Activated T-cell treated with anti-CD3 and anti-CD28 coated beads, Interleukin-2, amount 50 U/mL, for 1 hour (primary cell): ENCODE measurements around the gene KLHDC2.
"Not testable (repeated sequence)": the region's sequence is repeated elsewhere in the genome, so short reads cannot be mapped to it uniquely, and the experiment has no call there.

Source experiments
- DNase-seq: peaks from one replicate; pipeline ENCODE4 v3.0.0-alpha.2; 2020

The KLHDC2 gene

GRCh38 chr14:49781040-49781439, 13.1 kb downstream of the KLHDC2 start:
- not testable (repeated sequence) for DNase-seq

- no peak for DNase-seq
Observed at GRCh38 chr14:49783394-49784014, 15.6 kb downstream of the KLHDC2 start.

GRCh38 chr14:49786315-49786714, 18.4 kb downstream of the KLHDC2 start:
- DNase-seq, result no peak

DNA sequence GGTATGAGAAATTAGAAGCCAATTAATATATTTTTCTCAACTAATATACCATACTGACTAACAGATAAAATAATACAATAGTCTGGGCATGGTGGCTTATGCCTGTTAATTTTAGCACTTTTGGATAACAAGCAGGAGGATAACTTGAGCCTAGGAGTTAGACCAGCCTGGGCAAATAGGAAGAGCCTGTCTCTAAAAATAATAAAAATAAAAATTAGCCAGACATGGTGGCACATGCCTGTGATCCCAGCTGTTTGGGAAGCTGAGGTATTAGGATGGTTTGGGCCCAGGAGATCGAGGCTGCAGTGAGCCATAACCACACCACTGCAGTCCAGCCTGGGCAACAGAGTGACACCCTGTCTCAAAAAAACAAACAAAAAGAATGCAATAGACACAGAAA, 24.7 kb downstream of the KLHDC2 start:
- DNase-seq, result no peak

GRCh38 chr14:49796025-49796424, 28.1 kb downstream of the KLHDC2 start:
- DNase-seq, result no peak

DNA sequence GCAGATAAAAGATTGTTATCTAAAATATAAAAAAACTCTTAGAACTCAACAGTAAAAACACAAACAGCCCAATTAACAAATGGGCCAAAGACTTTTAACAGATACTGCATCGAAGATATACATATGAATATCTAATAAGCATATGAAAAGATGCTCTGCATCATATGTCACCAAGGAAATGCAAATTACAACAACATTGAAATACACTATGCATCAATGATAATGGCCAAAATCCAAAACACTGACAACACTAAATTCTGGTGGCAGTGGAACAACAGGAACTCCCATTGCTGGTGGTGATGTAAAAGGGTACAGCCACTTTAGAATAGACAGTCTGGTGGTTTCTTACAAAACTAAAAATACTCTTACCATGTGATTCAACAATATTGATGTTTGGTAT, 40.8 kb downstream of the KLHDC2 start:
- DNase-seq, result no peak

GRCh38 chr14:49816118-49816517, 48.2 kb downstream of the KLHDC2 start:
- not testable (repeated sequence) for DNase-seq

DNA sequence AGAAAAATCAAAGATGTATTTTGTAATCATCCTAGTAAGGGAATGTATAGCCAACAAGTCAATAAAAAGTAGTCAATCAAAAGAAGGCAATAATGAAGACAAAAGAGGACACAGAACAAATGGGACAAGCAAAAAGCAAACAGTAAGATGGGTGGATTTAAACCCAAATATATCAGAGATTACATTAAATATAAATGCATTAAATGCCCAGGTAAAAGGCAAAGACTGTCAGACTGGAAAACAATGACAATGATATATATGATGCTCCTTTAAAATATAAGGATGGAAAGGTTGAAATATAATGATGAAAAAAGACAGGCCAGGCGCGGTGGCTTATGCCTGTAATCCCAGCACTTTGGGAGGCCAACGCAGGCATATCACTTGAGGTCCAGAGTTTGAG, 48.9 kb downstream of the KLHDC2 start:
- no peak for DNase-seq

DNA sequence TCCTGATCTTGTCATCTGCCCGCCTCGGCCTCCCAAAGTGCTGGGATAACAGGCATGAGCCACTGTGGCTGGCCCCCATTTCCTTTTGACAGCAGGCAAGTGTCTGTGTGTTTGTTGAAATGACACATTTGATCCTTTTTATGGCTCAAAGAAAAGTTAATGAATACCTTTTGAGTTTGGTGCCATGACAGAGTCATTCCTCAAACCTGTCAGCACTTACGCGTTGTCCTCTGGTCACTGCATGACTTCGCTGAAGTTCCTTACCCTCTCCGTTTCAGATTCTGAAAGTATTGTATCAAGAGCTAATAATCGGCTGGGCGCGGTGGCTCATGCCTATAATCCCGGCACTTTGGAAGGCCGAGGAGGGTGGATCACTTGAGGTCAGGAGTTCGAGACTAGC, 52.2 kb downstream of the KLHDC2 start:
- DNase-seq, result no peak

DNA sequence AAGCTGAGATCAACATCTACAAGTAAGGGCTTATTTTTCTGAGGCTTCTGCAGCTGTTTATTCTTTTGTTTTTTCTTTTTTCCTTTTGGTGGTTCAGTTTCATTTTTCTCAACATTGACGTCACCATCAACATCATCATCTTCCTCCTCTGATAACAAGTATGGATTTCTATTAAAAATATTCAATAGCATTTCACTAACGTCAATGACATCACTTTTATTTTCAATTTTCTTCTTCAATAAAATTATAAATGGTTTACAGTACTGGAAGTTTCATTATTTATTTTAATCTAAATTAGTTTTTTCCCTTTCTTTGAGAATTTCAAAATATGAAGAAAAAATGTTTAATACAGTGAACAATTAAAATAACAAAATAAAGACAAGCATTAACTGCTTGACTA, 60.7 kb downstream of the KLHDC2 start:
- DNase-seq, result no peak
